Prostate gland (tissue), 2 donors: ENCODE measurements around the gene IGSF22. TPM values are rescaled to one million over a fixed set of nuclear protein-coding genes. Genes with fewer than 3 reads are reported as not detected.
"Not testable (repeated sequence)": the region's sequence is repeated elsewhere in the genome, so short reads cannot be mapped to it uniquely, and the experiment has no call there.

Experiments used
- DNase-seq: peaks from one replicate; pipeline ENCODE4 v3.0.0-alpha.2; 2019; ENCODE audit warnings: low spot score
- H3K27ac ChIP-seq, 2 donors: fragments of 200-600 bp; sonication (generic); 2 replicates each; pipeline ENCODE4 v1.5.1; 2017 to 2019
- H3K27me3 ChIP-seq: fragments of 200-600 bp; sonication (generic); replicated peaks from 2 replicates; pipeline ENCODE4 v1.5.1; 2019; ENCODE audit not compliant: insufficient read depth
- H3K36me3 ChIP-seq, 2 donors: fragments of 200-600 bp; sonication (generic); 1 replicate in 1 of 2; 2 replicates in 1 of 2; pipeline versions ENCODE4 v1.5.1 to v1.8.1; 2017 to 2019
- H3K4me1 ChIP-seq: fragments of 200-600 bp; sonication (generic); replicated peaks from 2 replicates; pipeline ENCODE4 v1.5.1; 2019
- H3K4me3 ChIP-seq, 2 donors: fragments of 200-600 bp; sonication (generic); 2 replicates each; pipeline ENCODE4 v1.5.1; 2017 to 2019
- H3K9me3 ChIP-seq: fragments of 200-600 bp; sonication (generic); 2 replicates; pipeline ENCODE4 v1.5.1; 2017
- CTCF ChIP-seq, 4 experiments: fragments of 200-600 bp in 2 of 4; fragments of 450-650 bp in 2 of 4; sonication (generic) in 2 of 4; IDR thresholded peaks; 1 replicate in 3 of 4; 2 replicates in 1 of 4; pipeline ENCODE4 v1.5.1; 2016 to 2019; ENCODE audit warnings: antibody characterized with exemption in 4 of 4, mild to moderate bottlenecking in 2 of 4, moderate library complexity in 2 of 4
- POLR2A ChIP-seq: fragments of 450-650 bp; IDR thresholded peaks from one replicate; pipeline ENCODE4 v1.6.1; 2016; ENCODE audit warnings: antibody characterized with exemption, mild to moderate bottlenecking
- POLR2AphosphoS5 ChIP-seq: sonication (generic); formaldehyde crosslinking; IDR thresholded peaks from one replicate; pipeline ENCODE4 v1.6.1; 2017; ENCODE audit warnings: antibody characterized with exemption
- WGBS: methylation state at CpG from one replicate; pipeline ENCODE4 v1.1.5; 2018; 5-methylcytosine and 5-hydroxymethylcytosine counted together
- intact Hi-C: fragments of 100-400 bp; cut with DNase I; formaldehyde crosslinking; loops from one replicate; pipeline ENCODE4 v1.14.2; 2022
- total RNA-seq, 2 donors: library from RNA; depleted of rRNA; stranded (reverse); fragments of >200 nt; gene quantifications; one replicate each; pipeline ENCODE4 v1.1.0, GENCODE V29; 2016

IGSF22 gene
- total RNA-seq, 2 donors from 2014 or later: 0.82 to 1.1 TPM

- DNase-seq: no peak
- Histone ChIP-seq H3K4me1 (no peaks in the 10 kb centered on the region), H3K9me3 (no peaks in the 10 kb centered on the region), H3K4me3 (no peak overlapping the region), H3K36me3 (no peaks in the 10 kb centered on the region), H3K27ac (no peak overlapping the region), H3K27me3 (no peaks in the 10 kb centered on the region)
- 77% methylated on average over 3 of the region's 3 CpGs for WGBS
- TF ChIP-seq POLR2A (no peak), POLR2AphosphoS5 (no peak), CTCF (IDR thresholded peaks at IDR 0.05) (no peak)
- intact Hi-C loops: no loop called here
Measured at GRCh38 chr11:18677560-18677959, 48.4 kb downstream of the IGSF22 start.

- no peaks in the 10 kb centered on the region for H3K27me3 ChIP-seq
- intact Hi-C loops: no loop called here
- H3K36me3 ChIP-seq: no peaks in the 10 kb centered on the region
- 67% methylated on average over 4 of the region's 4 CpGs for WGBS
- no peak for TF ChIP-seq POLR2AphosphoS5
- no peak for TF ChIP-seq CTCF (IDR thresholded peaks at IDR 0.05)
- no peak for TF ChIP-seq POLR2A
- H3K4me3 ChIP-seq: no peak overlapping the region
- H3K27ac ChIP-seq: no peak overlapping the region
- no peaks in the 10 kb centered on the region for H3K9me3 ChIP-seq
- no peak for DNase-seq
- no peaks in the 10 kb centered on the region for H3K4me1 ChIP-seq
Measured at GRCh38 chr11:18676803-18677202, 49.2 kb downstream of the IGSF22 start.

GRCh38 chr11:18672209-18672608, 53.8 kb downstream of the IGSF22 start:
- intact Hi-C loops, H3K9me3 ChIP-seq: not testable (repeated sequence)
- WGBS: 86% methylated on average over 7 of the region's 7 CpGs

GRCh38 chr11:18671246-18671645, 54.7 kb downstream of the IGSF22 start:
- no peaks in the 10 kb centered on the region for H3K27me3 ChIP-seq
- H3K9me3 ChIP-seq: no peaks in the 10 kb centered on the region
- no peaks in the 10 kb centered on the region for H3K4me1 ChIP-seq
- no peak for DNase-seq
- H3K4me3 ChIP-seq: no peak overlapping the region
- no peaks in the 10 kb centered on the region for H3K36me3 ChIP-seq
- no peak overlapping the region for H3K27ac ChIP-seq
- TF ChIP-seq POLR2A (no peak), POLR2AphosphoS5 (no peak), CTCF (IDR thresholded peaks at IDR 0.05) (no peak)
- intact Hi-C loops: no loop called here
- 86% methylated on average over 2 of the region's 2 CpGs for WGBS

More at GRCh38 chr11:18672209-18672608, 53.8 kb downstream of the IGSF22 start:
- not testable (repeated sequence) for H3K36me3 ChIP-seq, H3K27me3 ChIP-seq, H3K4me3 ChIP-seq, H3K27ac ChIP-seq, DNase-seq, H3K4me1 ChIP-seq

GRCh38 chr11:18669711-18670110, 56.3 kb downstream of the IGSF22 start:
- Histone ChIP-seq H3K4me3 (no peak overlapping the region), H3K9me3 (no peaks in the 10 kb centered on the region), H3K36me3 (no peaks in the 10 kb centered on the region), H3K27me3 (no peaks in the 10 kb centered on the region), H3K27ac (no peak overlapping the region), H3K4me1 (no peaks in the 10 kb centered on the region)
- 84% methylated on average over 4 of the region's 4 CpGs for WGBS
- no peak for TF ChIP-seq POLR2A
- no peak for TF ChIP-seq POLR2AphosphoS5
- no peak for DNase-seq
- intact Hi-C loops: no loop called here

GRCh38 chr11:18669219-18669596, 56.8 kb downstream of the IGSF22 start:
- no peak for TF ChIP-seq CTCF (IDR thresholded peaks at IDR 0.05)
- TF ChIP-seq POLR2AphosphoS5: no peak
- DNase-seq: no peak
- Histone ChIP-seq H3K27ac (no peak overlapping the region), H3K36me3 (no peaks in the 10 kb centered on the region), H3K4me3 (no peak overlapping the region), H3K27me3 (no peaks in the 10 kb centered on the region), H3K4me1 (no peaks in the 10 kb centered on the region), H3K9me3 (no peaks in the 10 kb centered on the region)
- WGBS: 6% methylated on average over 2 of the region's 2 CpGs
- intact Hi-C loops: no loop called here
